K562 (cell line): Measurements from ENCODE around the gene SUPT3H. TPM values are rescaled to one million over a fixed set of nuclear protein-coding genes. Genes with fewer than 3 reads are reported as not detected.

Experiments used
- FIP1L1 ChIP-seq: fragments of 200-400 bp; formaldehyde crosslinking; IDR thresholded peaks from 2 replicates; pipeline ENCODE4 v1.6.1; 2018; ENCODE audit warnings: mild to moderate bottlenecking, low read depth, low read length; ENCODE audit not compliant: poor library complexity, severe bottlenecking
- MCM2 ChIP-seq: fragments of 450-650 bp; IDR thresholded peaks from 2 replicates; pipeline ENCODE4 v1.6.1; 2017; ENCODE audit warnings: low read depth, mild to moderate bottlenecking
- NFIC ChIP-seq: fragments of 450-650 bp; IDR thresholded peaks from 2 replicates; pipeline ENCODE4 v1.6.1; 2017; ENCODE audit warnings: mild to moderate bottlenecking, inconsistent platforms
- NFRKB ChIP-seq: fragments of 450-650 bp; IDR thresholded peaks from 2 replicates; pipeline ENCODE4 v1.6.1; 2016; ENCODE audit warnings: low read depth
- NR4A1 ChIP-seq, 2 experiments: fragments of 250-450 bp in 1 of 2; fragments of 450-650 bp in 1 of 2; sonication (Bioruptor Pico) in 1 of 2; IDR thresholded peaks; 2 replicates each; pipeline versions ENCODE4 v1.4.0 to v1.6.1; 2016 to 2020; ENCODE audit warnings: mild to moderate bottlenecking in 2 of 2, missing compliant biosample characterization in 1 of 2, missing genetic modification characterization in 1 of 2, moderate library complexity in 1 of 2
- SPI1 ChIP-seq: IDR thresholded peaks from 2 replicates; pipeline ENCODE4 v1.6.1; 2011; ENCODE audit warnings: low read depth, low read length, control low read depth, borderline replicate concordance
- ZNF232 ChIP-seq: sonication (generic); formaldehyde crosslinking; IDR thresholded peaks from 2 replicates; pipeline ENCODE4 v1.8.0; 2022; ENCODE audit warnings: mild to moderate bottlenecking, missing genetic modification reagents
- polyA plus RNA-seq, 8 experiments: library from polyadenylated mRNA; depleted of rRNA in 4 of 8; stranded (reverse) in 5 of 8; unstranded in 3 of 8; fragments of >200 nt; fragmentation: Nextera tagmentation in 2 of 8; fragmentation: Illumina TruSeq in 1 of 8; extraction: Ambion mirVana in 2 of 8; extraction: Trizol in 1 of 8; gene quantifications; 2 replicates each; pipeline versions ENCODE4 v1.2.1 to v1.2.3, GENCODE V29; 2011 to 2014; ENCODE audit warnings: inconsistent platforms in 1 of 8, missing spikeins in 1 of 8
- total RNA-seq, 7 experiments: library from RNA; depleted of rRNA in 6 of 7; stranded (reverse); fragments of >200 nt in 6 of 7; fragmentation: Illumina TruSeq in 2 of 7; extraction: Trizol in 2 of 7; gene quantifications; 2 replicates each; pipeline versions ENCODE4 v1.2.1 to v1.2.3, GENCODE V29; 2011 to 2021; ENCODE audit warnings: low replicate concordance in 1 of 7
- TF ChIP-seq, protein P1 (sequence below): fragments of 450-650 bp; IDR thresholded peaks from 2 replicates; pipeline ENCODE4 v1.6.1; 2016; ENCODE audit warnings: mild to moderate bottlenecking, moderate library complexity
- TF ChIP-seq, protein P2 (sequence below), 3 experiments: IDR thresholded peaks in 2 of 3; conservative IDR thresholded peaks in 1 of 3; 2 replicates each; pipeline ENCODE4 v1.5.1; 2011 to 2012; ENCODE audit warnings: low read length in 3 of 3, mild to moderate bottlenecking in 3 of 3, control low read depth in 2 of 3, improper control_type of control experiment in 1 of 3, inconsistent platforms in 1 of 3, low read depth in 1 of 3, mixed read lengths in 1 of 3, moderate library complexity in 1 of 3; ENCODE audit not compliant: insufficient read depth in 2 of 3
- TF ChIP-seq, protein P3 (sequence below): conservative IDR thresholded peaks from 2 replicates; pipeline ENCODE4 v1.6.1; 2011; ENCODE audit warnings: low read depth, mild to moderate bottlenecking, low read length; ENCODE audit not compliant: control insufficient read depth
- TF ChIP-seq, protein P4 (sequence below): fragments of 250-450 bp; sonication (Bioruptor Pico); IDR thresholded peaks from 2 replicates; pipeline ENCODE4 v1.4.0; 2020

SUPT3H gene
- total and polyA plus RNA-seq, 9 of the 15 experiments (the other 6 are each of a cell fraction or from before 2014, with no cell fraction given): 7.2 to 16.3 (median 11.9) TPM

DNA sequence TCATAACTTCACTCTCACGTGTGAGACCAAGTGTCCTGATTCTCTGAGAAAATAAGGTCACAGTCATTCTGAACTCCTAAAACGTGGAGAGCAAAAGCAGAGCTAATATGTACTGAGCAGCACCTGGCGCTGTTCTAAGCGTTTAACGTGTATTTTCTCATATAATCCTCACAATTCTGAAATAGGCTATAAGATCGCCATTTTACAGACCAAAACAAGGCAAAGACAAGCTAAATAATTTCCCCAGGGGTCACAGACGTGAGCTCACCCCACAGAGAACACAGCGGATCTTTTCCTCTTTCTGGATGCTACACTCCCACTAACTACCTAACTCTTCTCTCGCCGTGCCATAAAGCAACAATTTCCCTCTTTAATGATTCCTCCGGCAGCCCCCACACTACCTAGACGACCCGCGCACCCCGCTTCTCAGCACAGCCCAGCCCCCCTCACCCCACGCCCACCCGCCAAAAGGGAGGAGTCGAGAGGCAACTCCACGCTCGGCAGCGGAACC is 636 bp downstream of the SUPT3H start (continued):
- TF ChIP-seq, protein P1, sequence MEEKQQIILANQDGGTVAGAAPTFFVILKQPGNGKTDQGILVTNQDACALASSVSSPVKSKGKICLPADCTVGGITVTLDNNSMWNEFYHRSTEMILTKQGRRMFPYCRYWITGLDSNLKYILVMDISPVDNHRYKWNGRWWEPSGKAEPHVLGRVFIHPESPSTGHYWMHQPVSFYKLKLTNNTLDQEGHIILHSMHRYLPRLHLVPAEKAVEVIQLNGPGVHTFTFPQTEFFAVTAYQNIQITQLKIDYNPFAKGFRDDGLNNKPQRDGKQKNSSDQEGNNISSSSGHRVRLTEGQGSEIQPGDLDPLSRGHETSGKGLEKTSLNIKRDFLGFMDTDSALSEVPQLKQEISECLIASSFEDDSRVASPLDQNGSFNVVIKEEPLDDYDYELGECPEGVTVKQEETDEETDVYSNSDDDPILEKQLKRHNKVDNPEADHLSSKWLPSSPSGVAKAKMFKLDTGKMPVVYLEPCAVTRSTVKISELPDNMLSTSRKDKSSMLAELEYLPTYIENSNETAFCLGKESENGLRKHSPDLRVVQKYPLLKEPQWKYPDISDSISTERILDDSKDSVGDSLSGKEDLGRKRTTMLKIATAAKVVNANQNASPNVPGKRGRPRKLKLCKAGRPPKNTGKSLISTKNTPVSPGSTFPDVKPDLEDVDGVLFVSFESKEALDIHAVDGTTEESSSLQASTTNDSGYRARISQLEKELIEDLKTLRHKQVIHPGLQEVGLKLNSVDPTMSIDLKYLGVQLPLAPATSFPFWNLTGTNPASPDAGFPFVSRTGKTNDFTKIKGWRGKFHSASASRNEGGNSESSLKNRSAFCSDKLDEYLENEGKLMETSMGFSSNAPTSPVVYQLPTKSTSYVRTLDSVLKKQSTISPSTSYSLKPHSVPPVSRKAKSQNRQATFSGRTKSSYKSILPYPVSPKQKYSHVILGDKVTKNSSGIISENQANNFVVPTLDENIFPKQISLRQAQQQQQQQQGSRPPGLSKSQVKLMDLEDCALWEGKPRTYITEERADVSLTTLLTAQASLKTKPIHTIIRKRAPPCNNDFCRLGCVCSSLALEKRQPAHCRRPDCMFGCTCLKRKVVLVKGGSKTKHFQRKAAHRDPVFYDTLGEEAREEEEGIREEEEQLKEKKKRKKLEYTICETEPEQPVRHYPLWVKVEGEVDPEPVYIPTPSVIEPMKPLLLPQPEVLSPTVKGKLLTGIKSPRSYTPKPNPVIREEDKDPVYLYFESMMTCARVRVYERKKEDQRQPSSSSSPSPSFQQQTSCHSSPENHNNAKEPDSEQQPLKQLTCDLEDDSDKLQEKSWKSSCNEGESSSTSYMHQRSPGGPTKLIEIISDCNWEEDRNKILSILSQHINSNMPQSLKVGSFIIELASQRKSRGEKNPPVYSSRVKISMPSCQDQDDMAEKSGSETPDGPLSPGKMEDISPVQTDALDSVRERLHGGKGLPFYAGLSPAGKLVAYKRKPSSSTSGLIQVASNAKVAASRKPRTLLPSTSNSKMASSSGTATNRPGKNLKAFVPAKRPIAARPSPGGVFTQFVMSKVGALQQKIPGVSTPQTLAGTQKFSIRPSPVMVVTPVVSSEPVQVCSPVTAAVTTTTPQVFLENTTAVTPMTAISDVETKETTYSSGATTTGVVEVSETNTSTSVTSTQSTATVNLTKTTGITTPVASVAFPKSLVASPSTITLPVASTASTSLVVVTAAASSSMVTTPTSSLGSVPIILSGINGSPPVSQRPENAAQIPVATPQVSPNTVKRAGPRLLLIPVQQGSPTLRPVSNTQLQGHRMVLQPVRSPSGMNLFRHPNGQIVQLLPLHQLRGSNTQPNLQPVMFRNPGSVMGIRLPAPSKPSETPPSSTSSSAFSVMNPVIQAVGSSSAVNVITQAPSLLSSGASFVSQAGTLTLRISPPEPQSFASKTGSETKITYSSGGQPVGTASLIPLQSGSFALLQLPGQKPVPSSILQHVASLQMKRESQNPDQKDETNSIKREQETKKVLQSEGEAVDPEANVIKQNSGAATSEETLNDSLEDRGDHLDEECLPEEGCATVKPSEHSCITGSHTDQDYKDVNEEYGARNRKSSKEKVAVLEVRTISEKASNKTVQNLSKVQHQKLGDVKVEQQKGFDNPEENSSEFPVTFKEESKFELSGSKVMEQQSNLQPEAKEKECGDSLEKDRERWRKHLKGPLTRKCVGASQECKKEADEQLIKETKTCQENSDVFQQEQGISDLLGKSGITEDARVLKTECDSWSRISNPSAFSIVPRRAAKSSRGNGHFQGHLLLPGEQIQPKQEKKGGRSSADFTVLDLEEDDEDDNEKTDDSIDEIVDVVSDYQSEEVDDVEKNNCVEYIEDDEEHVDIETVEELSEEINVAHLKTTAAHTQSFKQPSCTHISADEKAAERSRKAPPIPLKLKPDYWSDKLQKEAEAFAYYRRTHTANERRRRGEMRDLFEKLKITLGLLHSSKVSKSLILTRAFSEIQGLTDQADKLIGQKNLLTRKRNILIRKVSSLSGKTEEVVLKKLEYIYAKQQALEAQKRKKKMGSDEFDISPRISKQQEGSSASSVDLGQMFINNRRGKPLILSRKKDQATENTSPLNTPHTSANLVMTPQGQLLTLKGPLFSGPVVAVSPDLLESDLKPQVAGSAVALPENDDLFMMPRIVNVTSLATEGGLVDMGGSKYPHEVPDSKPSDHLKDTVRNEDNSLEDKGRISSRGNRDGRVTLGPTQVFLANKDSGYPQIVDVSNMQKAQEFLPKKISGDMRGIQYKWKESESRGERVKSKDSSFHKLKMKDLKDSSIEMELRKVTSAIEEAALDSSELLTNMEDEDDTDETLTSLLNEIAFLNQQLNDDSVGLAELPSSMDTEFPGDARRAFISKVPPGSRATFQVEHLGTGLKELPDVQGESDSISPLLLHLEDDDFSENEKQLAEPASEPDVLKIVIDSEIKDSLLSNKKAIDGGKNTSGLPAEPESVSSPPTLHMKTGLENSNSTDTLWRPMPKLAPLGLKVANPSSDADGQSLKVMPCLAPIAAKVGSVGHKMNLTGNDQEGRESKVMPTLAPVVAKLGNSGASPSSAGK: peak; percentile 14; the same call in 1 of the 2 replicates
- TF ChIP-seq, protein P2, sequence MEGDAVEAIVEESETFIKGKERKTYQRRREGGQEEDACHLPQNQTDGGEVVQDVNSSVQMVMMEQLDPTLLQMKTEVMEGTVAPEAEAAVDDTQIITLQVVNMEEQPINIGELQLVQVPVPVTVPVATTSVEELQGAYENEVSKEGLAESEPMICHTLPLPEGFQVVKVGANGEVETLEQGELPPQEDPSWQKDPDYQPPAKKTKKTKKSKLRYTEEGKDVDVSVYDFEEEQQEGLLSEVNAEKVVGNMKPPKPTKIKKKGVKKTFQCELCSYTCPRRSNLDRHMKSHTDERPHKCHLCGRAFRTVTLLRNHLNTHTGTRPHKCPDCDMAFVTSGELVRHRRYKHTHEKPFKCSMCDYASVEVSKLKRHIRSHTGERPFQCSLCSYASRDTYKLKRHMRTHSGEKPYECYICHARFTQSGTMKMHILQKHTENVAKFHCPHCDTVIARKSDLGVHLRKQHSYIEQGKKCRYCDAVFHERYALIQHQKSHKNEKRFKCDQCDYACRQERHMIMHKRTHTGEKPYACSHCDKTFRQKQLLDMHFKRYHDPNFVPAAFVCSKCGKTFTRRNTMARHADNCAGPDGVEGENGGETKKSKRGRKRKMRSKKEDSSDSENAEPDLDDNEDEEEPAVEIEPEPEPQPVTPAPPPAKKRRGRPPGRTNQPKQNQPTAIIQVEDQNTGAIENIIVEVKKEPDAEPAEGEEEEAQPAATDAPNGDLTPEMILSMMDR (IDR thresholded peaks at IDR 0.05 in 2 of 3, conservative IDR thresholded peaks at IDR 0.05 in 1 of 3; ENCODE audit: insufficient read depth in 2 of 3, low read depth in 1 of 3, low read length in 3 of 3): no peak; a peak in 3 of 6 replicates
- TF ChIP-seq, protein P3, sequence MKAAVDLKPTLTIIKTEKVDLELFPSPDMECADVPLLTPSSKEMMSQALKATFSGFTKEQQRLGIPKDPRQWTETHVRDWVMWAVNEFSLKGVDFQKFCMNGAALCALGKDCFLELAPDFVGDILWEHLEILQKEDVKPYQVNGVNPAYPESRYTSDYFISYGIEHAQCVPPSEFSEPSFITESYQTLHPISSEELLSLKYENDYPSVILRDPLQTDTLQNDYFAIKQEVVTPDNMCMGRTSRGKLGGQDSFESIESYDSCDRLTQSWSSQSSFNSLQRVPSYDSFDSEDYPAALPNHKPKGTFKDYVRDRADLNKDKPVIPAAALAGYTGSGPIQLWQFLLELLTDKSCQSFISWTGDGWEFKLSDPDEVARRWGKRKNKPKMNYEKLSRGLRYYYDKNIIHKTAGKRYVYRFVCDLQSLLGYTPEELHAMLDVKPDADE: no peak
- no peak; the same call in 1 of the 2 replicates for TF ChIP-seq NFRKB
- TF ChIP-seq, protein P4, sequence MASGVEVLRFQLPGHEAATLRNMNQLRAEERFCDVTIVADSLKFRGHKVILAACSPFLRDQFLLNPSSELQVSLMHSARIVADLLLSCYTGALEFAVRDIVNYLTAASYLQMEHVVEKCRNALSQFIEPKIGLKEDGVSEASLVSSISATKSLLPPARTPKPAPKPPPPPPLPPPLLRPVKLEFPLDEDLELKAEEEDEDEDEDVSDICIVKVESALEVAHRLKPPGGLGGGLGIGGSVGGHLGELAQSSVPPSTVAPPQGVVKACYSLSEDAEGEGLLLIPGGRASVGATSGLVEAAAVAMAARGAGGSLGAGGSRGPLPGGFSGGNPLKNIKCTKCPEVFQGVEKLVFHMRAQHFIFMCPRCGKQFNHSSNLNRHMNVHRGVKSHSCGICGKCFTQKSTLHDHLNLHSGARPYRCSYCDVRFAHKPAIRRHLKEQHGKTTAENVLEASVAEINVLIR (CRISPR knock-in tag): no peak
- TF ChIP-seq NR4A1 (CRISPR knock-in tag; IDR thresholded peaks at IDR 0.05): no peak
- TF ChIP-seq NR4A1 (tag; IDR thresholded peaks at IDR 0.05): no peak
- no peak for TF ChIP-seq FIP1L1
- no peak for TF ChIP-seq MCM2
- no peak for TF ChIP-seq SPI1
- TF ChIP-seq NFIC: no peak
- TF ChIP-seq ZNF232: no peak
